ENCODE data around the gene FAM241A.

- TF ChIP-seq POLR2A (IDR thresholded peaks at IDR 0.05) (no peak), CTCF (IDR thresholded peaks at IDR 0.05) (peak; percentile 72 to 82 (median 81))
These were observed 89.8 kb downstream of the FAM241A start for GRCh38 chr4:112234952-112235609.

Measured in right lobe of liver (tissue), 4 donors.